Epithelial cell of proximal tubule (primary cell): Measurements from ENCODE around the gene CDC42BPA. TPM values are rescaled to one million over a fixed set of nuclear protein-coding genes. Genes with fewer than 3 reads are reported as not detected.

Source experiments
- DNase-seq: peaks from one replicate; pipeline ENCODE4 v3.0.0-alpha.2; 2011; ENCODE audit warnings: low read depth
- H3K4me3 ChIP-seq: 2 replicates; pipeline ENCODE4 v1.5.1; 2011; ENCODE audit warnings: low read depth, mild to moderate bottlenecking, low read length
- CTCF ChIP-seq: conservative IDR thresholded peaks from 2 replicates; pipeline ENCODE4 v1.5.1; 2012; ENCODE audit warnings: low read depth, mild to moderate bottlenecking, low read length
- total RNA-seq: library from RNA; depleted of rRNA; stranded (reverse); fragments of >200 nt; gene quantifications from 2 replicates; pipeline ENCODE4 v1.2.3, GENCODE V29; 2015

Gene CDC42BPA
- total RNA-seq, 1 donor from 2014 or later, result 15.6 TPM

- TF ChIP-seq CTCF, result no peak
- DNase-seq, result no peak
Measured at GRCh38 chr1:226985239-226985838, 333.0 kb downstream of the CDC42BPA start.

GRCh38 chr1:226984521-226985238 lies 333.6 kb downstream of the CDC42BPA start:
- no peak for TF ChIP-seq CTCF
- DNase-seq, result no peak
- no peak overlapping the region for H3K4me3 ChIP-seq

More at GRCh38 chr1:226985239-226985838, 333.0 kb downstream of the CDC42BPA start:
- H3K4me3 ChIP-seq, result no peak overlapping the region

GRCh38 chr1:226983992-226984364 lies 334.3 kb downstream of the CDC42BPA start:
- no peak for TF ChIP-seq CTCF
- no peak overlapping the region for H3K4me3 ChIP-seq
- DNase-seq, result no peak

- H3K4me3 ChIP-seq, result no peak overlapping the region
- no peak for TF ChIP-seq CTCF
- no peak for DNase-seq
Measured at GRCh38 chr1:226983247-226983991, 334.9 kb downstream of the CDC42BPA start.

GRCh38 chr1:226982451-226983177 lies 335.7 kb downstream of the CDC42BPA start:
- DNase-seq, result no peak

GRCh38 chr1:226981838-226982237 lies 336.5 kb downstream of the CDC42BPA start:
- no peak overlapping the region for H3K4me3 ChIP-seq
- DNase-seq, result no peak
- no peak for TF ChIP-seq CTCF

More at GRCh38 chr1:226982451-226983177, 335.7 kb downstream of the CDC42BPA start:
- TF ChIP-seq CTCF, result no peak
- no peak overlapping the region for H3K4me3 ChIP-seq
